Gastroesophageal sphincter (tissue), 3 donors: ENCODE measurements around the gene MRPS30.
"Not testable (repeated sequence)": the region's sequence is repeated elsewhere in the genome, so short reads cannot be mapped to it uniquely, and the experiment has no call there.

Experiments used
- EP300 ChIP-seq: sonication (generic); formaldehyde crosslinking; IDR thresholded peaks from one replicate; pipeline ENCODE4 v1.6.1; 2017; ENCODE audit warnings: antibody characterized with exemption, mild to moderate bottlenecking
- POLR2A ChIP-seq, 2 donors: fragments of 450-650 bp; IDR thresholded peaks; one replicate each; pipeline ENCODE4 v1.6.1; 2017; ENCODE audit warnings: antibody characterized with exemption in 2 of 2, mild to moderate bottlenecking in 2 of 2, moderate library complexity in 1 of 2
- POLR2AphosphoS5 ChIP-seq: sonication (generic); formaldehyde crosslinking; IDR thresholded peaks from one replicate; pipeline ENCODE4 v1.6.1; 2017; ENCODE audit warnings: antibody characterized with exemption
- TF ChIP-seq, protein P1 (sequence below), 4 experiments: fragments of 200-600 bp in 2 of 4; fragments of 450-650 bp in 2 of 4; sonication (generic) in 1 of 4; IDR thresholded peaks; one replicate each; pipeline ENCODE4 v1.5.1; 2017 to 2019; ENCODE audit warnings: antibody characterized with exemption in 4 of 4, mild to moderate bottlenecking in 2 of 4, moderate library complexity in 2 of 4

DNA sequence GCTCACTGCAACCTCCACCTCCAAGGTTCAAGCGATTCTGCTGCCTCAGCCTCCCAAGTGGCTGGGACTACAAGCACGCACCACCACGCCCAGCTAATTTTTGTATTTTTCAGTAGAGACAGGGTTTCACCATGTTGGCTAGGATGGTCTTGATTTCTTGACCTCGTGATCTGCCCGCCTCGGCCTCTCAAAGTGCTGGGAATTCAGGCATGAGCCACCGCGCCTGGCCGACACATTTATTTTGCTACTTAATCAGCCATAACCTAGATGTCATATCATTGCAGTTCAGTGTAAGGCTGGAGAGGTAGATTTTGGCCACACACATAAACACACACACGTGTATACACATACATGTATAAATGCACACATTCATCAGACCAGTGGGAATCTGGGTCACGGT is 36.4 kb upstream of the MRPS30 start:
- TF ChIP-seq POLR2AphosphoS5; EP300; POLR2A (IDR thresholded peaks at IDR 0.05): not testable (repeated sequence)
- TF ChIP-seq, protein P1, sequence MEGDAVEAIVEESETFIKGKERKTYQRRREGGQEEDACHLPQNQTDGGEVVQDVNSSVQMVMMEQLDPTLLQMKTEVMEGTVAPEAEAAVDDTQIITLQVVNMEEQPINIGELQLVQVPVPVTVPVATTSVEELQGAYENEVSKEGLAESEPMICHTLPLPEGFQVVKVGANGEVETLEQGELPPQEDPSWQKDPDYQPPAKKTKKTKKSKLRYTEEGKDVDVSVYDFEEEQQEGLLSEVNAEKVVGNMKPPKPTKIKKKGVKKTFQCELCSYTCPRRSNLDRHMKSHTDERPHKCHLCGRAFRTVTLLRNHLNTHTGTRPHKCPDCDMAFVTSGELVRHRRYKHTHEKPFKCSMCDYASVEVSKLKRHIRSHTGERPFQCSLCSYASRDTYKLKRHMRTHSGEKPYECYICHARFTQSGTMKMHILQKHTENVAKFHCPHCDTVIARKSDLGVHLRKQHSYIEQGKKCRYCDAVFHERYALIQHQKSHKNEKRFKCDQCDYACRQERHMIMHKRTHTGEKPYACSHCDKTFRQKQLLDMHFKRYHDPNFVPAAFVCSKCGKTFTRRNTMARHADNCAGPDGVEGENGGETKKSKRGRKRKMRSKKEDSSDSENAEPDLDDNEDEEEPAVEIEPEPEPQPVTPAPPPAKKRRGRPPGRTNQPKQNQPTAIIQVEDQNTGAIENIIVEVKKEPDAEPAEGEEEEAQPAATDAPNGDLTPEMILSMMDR (IDR thresholded peaks at IDR 0.05) = not testable (repeated sequence)
